Measurements from ENCODE around the gene SLC26A4.

The SLC26A4 gene

GRCh38 chr7:107754642-107755041 lies 94.0 kb downstream of the SLC26A4 start:
- no peak for DNase-seq

GRCh38 chr7:107758667-107759066 lies 98.0 kb downstream of the SLC26A4 start:
- no peak for DNase-seq

DNA sequence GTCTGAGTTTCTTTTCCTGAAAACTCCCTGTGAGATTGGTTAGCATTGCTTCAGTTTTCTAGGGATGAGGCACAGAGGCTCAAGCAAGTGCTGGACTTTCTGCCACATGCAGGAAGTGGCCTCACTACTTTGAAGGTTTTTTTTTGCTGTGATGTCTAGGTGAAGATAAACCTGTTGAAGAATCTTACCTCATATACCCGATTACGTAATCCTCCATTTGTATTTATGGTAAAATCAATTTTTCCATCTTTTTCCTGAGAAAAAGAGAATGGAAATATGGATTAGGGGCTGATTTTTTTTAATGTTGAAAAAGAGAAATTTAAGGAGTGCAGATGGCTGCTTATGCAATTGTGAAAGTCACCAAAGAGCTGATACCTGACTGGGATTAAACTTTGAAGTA lies 106.8 kb downstream of the SLC26A4 start:
- no peak for DNase-seq
